HepG2 (cell line): ENCODE data around the gene KRT14. TPM values are rescaled to one million over a fixed set of nuclear protein-coding genes. Genes with fewer than 3 reads are reported as not detected.
A peak's percentile ranks its signal among the peaks of the same experiment; 100 is the strongest.

Experiments used
- ADNP ChIP-seq: sonication (generic); formaldehyde crosslinking; IDR thresholded peaks from 2 replicates; pipeline ENCODE4 v1.4.0; 2020; ENCODE audit warnings: missing genetic modification reagents
- ARHGAP35 ChIP-seq: sonication (generic); formaldehyde crosslinking; IDR thresholded peaks from 2 replicates; pipeline ENCODE4 v1.9.0; 2022; ENCODE audit warnings: mild to moderate bottlenecking, inconsistent platforms, moderate library complexity, missing genetic modification reagents, borderline replicate concordance
- CENPX ChIP-seq: sonication (generic); formaldehyde crosslinking; IDR thresholded peaks from 2 replicates; pipeline ENCODE4 v1.9.0; 2021; ENCODE audit warnings: mild to moderate bottlenecking, missing genetic modification reagents, moderate library complexity
- HMG20A ChIP-seq: IDR thresholded peaks from 2 replicates; pipeline ENCODE4 v1.6.1; 2016; ENCODE audit warnings: borderline replicate concordance
- NPAS2 ChIP-seq: sonication (generic); formaldehyde crosslinking; IDR thresholded peaks from 2 replicates; pipeline ENCODE4 v1.8.0; 2022; ENCODE audit warnings: mild to moderate bottlenecking, missing genetic modification reagents, borderline replicate concordance
- PHF21A ChIP-seq: sonication (generic); formaldehyde crosslinking; IDR thresholded peaks from 2 replicates; pipeline ENCODE4 v1.5.0; 2020; ENCODE audit warnings: mild to moderate bottlenecking, missing genetic modification reagents
- POLR2AphosphoS5 ChIP-seq: IDR thresholded peaks from 2 replicates; pipeline ENCODE4 v1.6.1; 2012; ENCODE audit warnings: low read depth, low read length
- REL ChIP-seq: sonication (generic); formaldehyde crosslinking; conservative IDR thresholded peaks from 2 replicates; pipeline ENCODE4 v1.8.0; 2022; ENCODE audit warnings: mild to moderate bottlenecking, missing genetic modification reagents, moderate library complexity
- REXO4 ChIP-seq: sonication (generic); formaldehyde crosslinking; IDR thresholded peaks from 2 replicates; pipeline ENCODE4 v1.8.0; 2022; ENCODE audit warnings: missing genetic modification reagents, mild to moderate bottlenecking, borderline replicate concordance
- SIX1 ChIP-seq: sonication (generic); formaldehyde crosslinking; IDR thresholded peaks from 2 replicates; pipeline ENCODE4 v1.4.0; 2020; ENCODE audit warnings: missing genetic modification reagents, borderline replicate concordance
- SOX5 ChIP-seq: IDR thresholded peaks from 2 replicates; pipeline ENCODE4 v1.6.1; 2016; ENCODE audit warnings: borderline replicate concordance
- SP5 ChIP-seq: IDR thresholded peaks from 2 replicates; pipeline ENCODE4 v1.6.1; 2016; ENCODE audit warnings: low read depth, borderline replicate concordance
- ZNF263 ChIP-seq: sonication (generic); formaldehyde crosslinking; IDR thresholded peaks from 2 replicates; pipeline ENCODE4 v1.4.0; 2020; ENCODE audit warnings: missing genetic modification reagents
- ZNF547 ChIP-seq: sonication (generic); formaldehyde crosslinking; IDR thresholded peaks from 2 replicates; pipeline ENCODE4 v1.5.1; 2020; ENCODE audit warnings: mild to moderate bottlenecking, missing genetic modification reagents
- ZNF607 ChIP-seq: sonication (generic); formaldehyde crosslinking; IDR thresholded peaks from 2 replicates; pipeline ENCODE4 v1.5.1; 2020; ENCODE audit warnings: missing genetic modification reagents, mild to moderate bottlenecking, borderline replicate concordance
- polyA plus RNA-seq, 8 experiments: library from polyadenylated mRNA; depleted of rRNA in 3 of 8; stranded (reverse) in 7 of 8; unstranded in 1 of 8; fragments of >200 nt; fragmentation: Illumina TruSeq in 4 of 8; extraction: Trizol in 4 of 8; gene quantifications; 2 replicates each; pipeline versions ENCODE4 v1.2.1 to v1.2.3, GENCODE V29; 2011 to 2016; ENCODE audit warnings: low read depth in 4 of 8, missing spikeins in 1 of 8, mixed read lengths in 1 of 8; ENCODE audit not compliant: insufficient read depth in 1 of 8
- total RNA-seq, 5 experiments: library from RNA; depleted of rRNA; stranded (reverse); fragments of >200 nt; fragmentation: Illumina TruSeq; extraction: Trizol; gene quantifications; 2 replicates each; pipeline ENCODE4 v1.2.3, GENCODE V29; 2016; ENCODE audit warnings: low read depth in 1 of 5
- TF ChIP-seq, protein P1 (sequence below): IDR thresholded peaks from 2 replicates; pipeline ENCODE4 v1.6.1; 2012; ENCODE audit warnings: low read depth, low read length, improper control_type of control experiment
- TF ChIP-seq, protein P2 (sequence below): sonication (generic); formaldehyde crosslinking; IDR thresholded peaks from 2 replicates; pipeline ENCODE4 v1.8.0; 2022; ENCODE audit warnings: mild to moderate bottlenecking, missing genetic modification reagents, borderline replicate concordance
- TF ChIP-seq, protein P3 (sequence below): sonication (generic); formaldehyde crosslinking; IDR thresholded peaks from 2 replicates; pipeline ENCODE4 v1.9.0; 2021; ENCODE audit warnings: mild to moderate bottlenecking, missing genetic modification reagents
- TF ChIP-seq, protein P4 (sequence below): sonication (generic); formaldehyde crosslinking; IDR thresholded peaks from 2 replicates; pipeline ENCODE4 v1.4.0; 2020; ENCODE audit warnings: missing genetic modification reagents

Gene KRT14
- total and polyA plus RNA-seq, 2 of the 13 experiments (the other 11 are each of a cell fraction or from before 2014, with no cell fraction given): 0.09 TPM; not detected in 1

DNA sequence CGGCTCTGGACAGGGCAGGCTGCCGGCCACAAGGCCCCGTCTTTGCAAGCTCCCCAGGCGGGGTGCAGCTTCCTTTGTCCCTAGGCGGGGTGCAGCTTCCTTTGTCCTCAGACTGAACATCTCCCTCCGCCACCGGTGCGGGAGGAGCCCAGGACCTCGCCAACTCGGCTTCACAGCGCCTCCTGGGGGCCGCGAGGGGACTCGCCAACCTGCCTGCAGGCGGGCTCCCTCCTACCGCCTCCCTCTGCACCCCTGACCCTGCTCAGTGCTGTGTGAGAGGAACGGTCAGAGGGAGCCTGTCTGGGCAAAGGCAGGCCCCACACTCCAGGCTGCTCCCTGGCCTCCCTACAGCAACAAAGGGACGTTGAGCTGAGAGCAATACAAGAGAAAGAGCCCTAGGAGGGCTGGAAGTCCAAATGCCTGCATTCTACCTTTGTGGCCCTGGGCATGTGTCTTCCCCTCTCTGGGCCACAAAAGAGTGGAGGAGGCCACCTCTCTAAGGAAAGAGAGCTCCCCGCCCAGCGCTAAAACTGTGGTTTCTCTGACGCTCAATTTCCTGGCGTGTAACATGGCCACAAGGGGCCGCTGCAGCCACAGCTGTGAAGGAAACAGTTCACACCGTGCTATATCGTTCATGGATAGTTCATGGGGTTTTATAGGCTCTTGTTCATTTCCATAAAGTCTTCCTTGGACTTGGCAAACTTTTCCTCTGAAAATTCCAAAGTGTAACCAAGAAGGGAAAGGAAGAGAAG lies 37.7 kb downstream of the KRT14 start (continued):
- TF ChIP-seq REXO4: no peak
- TF ChIP-seq NPAS2 (CRISPR knock-in tag): no peak
- TF ChIP-seq, protein P1, sequence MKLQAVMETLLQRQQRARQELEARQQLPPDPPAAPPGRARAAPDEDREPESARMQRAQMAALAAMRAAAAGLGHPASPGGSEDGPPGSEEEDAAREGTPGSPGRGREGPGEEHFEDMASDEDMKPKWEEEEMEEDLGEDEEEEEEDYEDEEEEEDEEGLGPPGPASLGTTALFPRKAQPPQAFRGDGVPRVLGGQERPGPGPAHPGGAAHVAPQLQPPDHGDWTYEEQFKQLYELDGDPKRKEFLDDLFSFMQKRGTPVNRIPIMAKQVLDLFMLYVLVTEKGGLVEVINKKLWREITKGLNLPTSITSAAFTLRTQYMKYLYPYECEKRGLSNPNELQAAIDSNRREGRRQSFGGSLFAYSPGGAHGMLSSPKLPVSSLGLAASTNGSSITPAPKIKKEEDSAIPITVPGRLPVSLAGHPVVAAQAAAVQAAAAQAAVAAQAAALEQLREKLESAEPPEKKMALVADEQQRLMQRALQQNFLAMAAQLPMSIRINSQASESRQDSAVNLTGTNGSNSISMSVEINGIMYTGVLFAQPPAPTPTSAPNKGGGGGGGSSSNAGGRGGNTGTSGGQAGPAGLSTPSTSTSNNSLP: no peak; the same call in 1 of the 2 replicates
- peak; percentile 25; the same call in 1 of the 2 replicates for TF ChIP-seq SOX5 (CRISPR knock-in tag)
- TF ChIP-seq ZNF263 (CRISPR knock-in tag): peak; percentile 79
- TF ChIP-seq ZNF607 (CRISPR knock-in tag): no peak
- TF ChIP-seq ARHGAP35 (CRISPR knock-in tag): peak; percentile 53; the same call in 1 of the 2 replicates
- TF ChIP-seq ADNP: no peak; the same call in 1 of the 2 replicates
- TF ChIP-seq HMG20A: no peak
- no peak for TF ChIP-seq POLR2AphosphoS5
- peak; percentile 66; the same call in 1 of the 2 replicates for TF ChIP-seq PHF21A (CRISPR knock-in tag)
- no peak for TF ChIP-seq SP5 (CRISPR knock-in tag)
- TF ChIP-seq REL (CRISPR knock-in tag): no peak
- TF ChIP-seq CENPX (CRISPR knock-in tag): no peak
- TF ChIP-seq, protein P2, sequence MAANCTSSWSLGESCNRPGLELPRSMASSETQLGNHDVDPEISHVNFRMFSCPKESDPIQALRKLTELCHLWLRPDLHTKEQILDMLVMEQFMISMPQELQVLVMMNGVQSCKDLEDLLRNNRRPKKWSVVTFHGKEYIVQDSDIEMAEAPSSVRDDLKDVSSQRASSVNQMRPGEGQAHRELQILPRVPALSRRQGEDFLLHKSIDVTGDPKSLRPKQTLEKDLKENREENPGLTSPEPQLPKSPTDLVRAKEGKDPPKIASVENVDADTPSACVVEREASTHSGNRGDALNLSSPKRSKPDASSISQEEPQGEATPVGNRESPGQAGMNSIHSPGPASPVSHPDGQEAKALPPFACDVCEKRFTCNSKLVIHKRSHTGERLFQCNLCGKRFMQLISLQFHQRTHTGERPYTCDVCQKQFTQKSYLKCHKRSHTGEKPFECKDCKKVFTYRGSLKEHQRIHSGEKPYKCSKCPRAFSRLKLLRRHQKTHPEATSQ (CRISPR knock-in tag): 0 out of 2 replicates have a peak, but pooled peaks have one; percentile 58
- TF ChIP-seq, protein P3, sequence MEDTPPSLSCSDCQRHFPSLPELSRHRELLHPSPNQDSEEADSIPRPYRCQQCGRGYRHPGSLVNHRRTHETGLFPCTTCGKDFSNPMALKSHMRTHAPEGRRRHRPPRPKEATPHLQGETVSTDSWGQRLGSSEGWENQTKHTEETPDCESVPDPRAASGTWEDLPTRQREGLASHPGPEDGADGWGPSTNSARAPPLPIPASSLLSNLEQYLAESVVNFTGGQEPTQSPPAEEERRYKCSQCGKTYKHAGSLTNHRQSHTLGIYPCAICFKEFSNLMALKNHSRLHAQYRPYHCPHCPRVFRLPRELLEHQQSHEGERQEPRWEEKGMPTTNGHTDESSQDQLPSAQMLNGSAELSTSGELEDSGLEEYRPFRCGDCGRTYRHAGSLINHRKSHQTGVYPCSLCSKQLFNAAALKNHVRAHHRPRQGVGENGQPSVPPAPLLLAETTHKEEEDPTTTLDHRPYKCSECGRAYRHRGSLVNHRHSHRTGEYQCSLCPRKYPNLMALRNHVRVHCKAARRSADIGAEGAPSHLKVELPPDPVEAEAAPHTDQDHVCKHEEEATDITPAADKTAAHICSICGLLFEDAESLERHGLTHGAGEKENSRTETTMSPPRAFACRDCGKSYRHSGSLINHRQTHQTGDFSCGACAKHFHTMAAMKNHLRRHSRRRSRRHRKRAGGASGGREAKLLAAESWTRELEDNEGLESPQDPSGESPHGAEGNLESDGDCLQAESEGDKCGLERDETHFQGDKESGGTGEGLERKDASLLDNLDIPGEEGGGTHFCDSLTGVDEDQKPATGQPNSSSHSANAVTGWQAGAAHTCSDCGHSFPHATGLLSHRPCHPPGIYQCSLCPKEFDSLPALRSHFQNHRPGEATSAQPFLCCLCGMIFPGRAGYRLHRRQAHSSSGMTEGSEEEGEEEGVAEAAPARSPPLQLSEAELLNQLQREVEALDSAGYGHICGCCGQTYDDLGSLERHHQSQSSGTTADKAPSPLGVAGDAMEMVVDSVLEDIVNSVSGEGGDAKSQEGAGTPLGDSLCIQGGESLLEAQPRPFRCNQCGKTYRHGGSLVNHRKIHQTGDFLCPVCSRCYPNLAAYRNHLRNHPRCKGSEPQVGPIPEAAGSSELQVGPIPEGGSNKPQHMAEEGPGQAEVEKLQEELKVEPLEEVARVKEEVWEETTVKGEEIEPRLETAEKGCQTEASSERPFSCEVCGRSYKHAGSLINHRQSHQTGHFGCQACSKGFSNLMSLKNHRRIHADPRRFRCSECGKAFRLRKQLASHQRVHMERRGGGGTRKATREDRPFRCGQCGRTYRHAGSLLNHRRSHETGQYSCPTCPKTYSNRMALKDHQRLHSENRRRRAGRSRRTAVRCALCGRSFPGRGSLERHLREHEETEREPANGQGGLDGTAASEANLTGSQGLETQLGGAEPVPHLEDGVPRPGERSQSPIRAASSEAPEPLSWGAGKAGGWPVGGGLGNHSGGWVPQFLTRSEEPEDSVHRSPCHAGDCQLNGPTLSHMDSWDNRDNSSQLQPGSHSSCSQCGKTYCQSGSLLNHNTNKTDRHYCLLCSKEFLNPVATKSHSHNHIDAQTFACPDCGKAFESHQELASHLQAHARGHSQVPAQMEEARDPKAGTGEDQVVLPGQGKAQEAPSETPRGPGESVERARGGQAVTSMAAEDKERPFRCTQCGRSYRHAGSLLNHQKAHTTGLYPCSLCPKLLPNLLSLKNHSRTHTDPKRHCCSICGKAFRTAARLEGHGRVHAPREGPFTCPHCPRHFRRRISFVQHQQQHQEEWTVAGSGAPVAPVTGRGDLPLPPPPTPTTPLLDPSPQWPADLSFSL: no peak
- TF ChIP-seq ZNF547 (CRISPR knock-in tag): peak; percentile 26; the same call in 1 of the 2 replicates
- no peak for TF ChIP-seq SIX1
- TF ChIP-seq, protein P4, sequence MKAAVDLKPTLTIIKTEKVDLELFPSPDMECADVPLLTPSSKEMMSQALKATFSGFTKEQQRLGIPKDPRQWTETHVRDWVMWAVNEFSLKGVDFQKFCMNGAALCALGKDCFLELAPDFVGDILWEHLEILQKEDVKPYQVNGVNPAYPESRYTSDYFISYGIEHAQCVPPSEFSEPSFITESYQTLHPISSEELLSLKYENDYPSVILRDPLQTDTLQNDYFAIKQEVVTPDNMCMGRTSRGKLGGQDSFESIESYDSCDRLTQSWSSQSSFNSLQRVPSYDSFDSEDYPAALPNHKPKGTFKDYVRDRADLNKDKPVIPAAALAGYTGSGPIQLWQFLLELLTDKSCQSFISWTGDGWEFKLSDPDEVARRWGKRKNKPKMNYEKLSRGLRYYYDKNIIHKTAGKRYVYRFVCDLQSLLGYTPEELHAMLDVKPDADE (CRISPR knock-in tag): no peak
